Mucosa of descending colon (tissue), 3 donors: ENCODE measurements around the gene CDK14. TPM values are rescaled to one million over a fixed set of nuclear protein-coding genes. Genes with fewer than 3 reads are reported as not detected.

Source experiments
- ATAC-seq: fragments of 200-7000 bp; cut with Tn5 transposase; one replicate; pipeline ENCODE4 v1.9.1; 2020; ENCODE audit warnings: mild to moderate bottlenecking, moderate library complexity
- DNase-seq, 3 donors: peaks; one replicate each; pipeline ENCODE4 v3.0.0-alpha.2; 2020
- H3K36me3 ChIP-seq: fragments of 200-600 bp; one replicate; pipeline ENCODE4 v1.8.0; 2021; ENCODE audit warnings: low read depth, mild to moderate bottlenecking
- H3K4me1 ChIP-seq: fragments of 200-600 bp; one replicate; pipeline ENCODE4 v1.8.0; 2021; ENCODE audit warnings: low read depth, mild to moderate bottlenecking
- H3K4me3 ChIP-seq: fragments of 200-600 bp; one replicate; pipeline ENCODE4 v1.8.0; 2021; ENCODE audit warnings: mild to moderate bottlenecking
- H3K9me3 ChIP-seq: fragments of 200-600 bp; one replicate; pipeline ENCODE4 v1.8.0; 2021; ENCODE audit warnings: mild to moderate bottlenecking
- CTCF ChIP-seq: fragments of 200-600 bp; IDR thresholded peaks from one replicate; pipeline ENCODE4 v1.8.0; 2022; ENCODE audit warnings: antibody characterized with exemption, mild to moderate bottlenecking
- intact Hi-C, 2 donors: fragments of 100-400 bp; cut with DNase I in 1 of 2; cut with micrococcal nuclease in 1 of 2; formaldehyde crosslinking; loops; one replicate each; pipeline versions ENCODE4 v1.11.0 to v1.11.1; 2022; cut with DNase I, micrococcal nuclease
- total RNA-seq, 3 donors: library from RNA; stranded (reverse); fragmentation: NEBNext Ultra II Directional in 2 of 3; extraction: Animal tissue kit (Norgen Biotek cat#: 25700) in 2 of 3; gene quantifications; one replicate each; pipeline versions ENCODE4 v1.2.1 to v1.2.4, GENCODE V29; 2021 to 2023
- donor health status: DM: no; HTN: no; CAD: no; lungs with moderate emphysema.
- donor health status: DM: no; HTN: no; CAD: no.
- donor health status: DM: no; HTN: yes; CAD: no.

Gene CDK14
- total RNA-seq, 3 donors from 2014 or later: 5.4 to 24.4 (median 5.6) TPM

- Histone ChIP-seq H3K9me3 (no peaks in the 10 kb centered on the region), H3K4me1 (no peaks in the 10 kb centered on the region), H3K4me3 (no peak overlapping the region), H3K36me3 (no peaks in the 10 kb centered on the region)
- intact Hi-C loops: no loop called here
- no peak for ATAC-seq
- TF ChIP-seq CTCF: no peak
- DNase-seq: no peak
Measured at GRCh38 chr7:90933984-90934383, 337.9 kb downstream of the CDK14 start.

GRCh38 chr7:90938371-90938770 lies 342.2 kb downstream of the CDK14 start:
- Histone ChIP-seq H3K9me3 (no peaks in the 10 kb centered on the region), H3K36me3 (no peaks in the 10 kb centered on the region), H3K4me3 (no peak overlapping the region), H3K4me1 (no peaks in the 10 kb centered on the region)
- TF ChIP-seq CTCF: no peak
- DNase-seq: no peak
- intact Hi-C loops: no loop called here
- no peak for ATAC-seq

GRCh38 chr7:90939666-90940065 lies 343.5 kb downstream of the CDK14 start:
- intact Hi-C loops: no loop called here
- ATAC-seq: no peak
- H3K4me1 ChIP-seq: no peaks in the 10 kb centered on the region
- H3K9me3 ChIP-seq: no peaks in the 10 kb centered on the region
- no peak overlapping the region for H3K4me3 ChIP-seq
- DNase-seq: no peak
- H3K36me3 ChIP-seq: no peaks in the 10 kb centered on the region
- no peak for TF ChIP-seq CTCF

GRCh38 chr7:90944021-90944420 lies 347.9 kb downstream of the CDK14 start:
- Histone ChIP-seq H3K36me3 (no peaks in the 10 kb centered on the region), H3K9me3 (no peaks in the 10 kb centered on the region), H3K4me3 (no peak overlapping the region), H3K4me1 (no peaks in the 10 kb centered on the region)
- DNase-seq (no peak), ATAC-seq (no peak)
- intact Hi-C loops: no loop called here
- TF ChIP-seq CTCF: no peak

- Histone ChIP-seq H3K4me3 (no peak overlapping the region), H3K9me3 (no peaks in the 10 kb centered on the region), H3K4me1 (no peaks in the 10 kb centered on the region), H3K36me3 (no peaks in the 10 kb centered on the region)
- ATAC-seq (peak; percentile 55), DNase-seq (peak in 1 of 3 donors; percentile 21)
- TF ChIP-seq CTCF: no peak
- intact Hi-C loops: no loop called here
Measured at GRCh38 chr7:90945104-90945787, 349.1 kb downstream of the CDK14 start.
